Mucosa of descending colon (tissue), 3 donors: ENCODE measurements around the gene ZNF584. TPM values are rescaled to one million over a fixed set of nuclear protein-coding genes. Genes with fewer than 3 reads are reported as not detected.
"Not testable (repeated sequence)": the region's sequence is repeated elsewhere in the genome, so short reads cannot be mapped to it uniquely, and the experiment has no call there.

Experiments
- ATAC-seq: fragments of 200-7000 bp; cut with Tn5 transposase; one replicate; pipeline ENCODE4 v1.9.1; 2020; ENCODE audit warnings: mild to moderate bottlenecking, moderate library complexity
- DNase-seq, 3 donors: peaks; one replicate each; pipeline ENCODE4 v3.0.0-alpha.2; 2020
- H3K36me3 ChIP-seq: fragments of 200-600 bp; one replicate; pipeline ENCODE4 v1.8.0; 2021; ENCODE audit warnings: low read depth, mild to moderate bottlenecking
- H3K4me1 ChIP-seq: fragments of 200-600 bp; one replicate; pipeline ENCODE4 v1.8.0; 2021; ENCODE audit warnings: low read depth, mild to moderate bottlenecking
- H3K4me3 ChIP-seq: fragments of 200-600 bp; one replicate; pipeline ENCODE4 v1.8.0; 2021; ENCODE audit warnings: mild to moderate bottlenecking
- H3K9me3 ChIP-seq: fragments of 200-600 bp; one replicate; pipeline ENCODE4 v1.8.0; 2021; ENCODE audit warnings: mild to moderate bottlenecking
- CTCF ChIP-seq: fragments of 200-600 bp; IDR thresholded peaks from one replicate; pipeline ENCODE4 v1.8.0; 2022; ENCODE audit warnings: antibody characterized with exemption, mild to moderate bottlenecking
- intact Hi-C, 2 donors: fragments of 100-400 bp; cut with DNase I in 1 of 2; cut with micrococcal nuclease in 1 of 2; formaldehyde crosslinking; loops; one replicate each; pipeline versions ENCODE4 v1.11.0 to v1.11.1; 2022; cut with DNase I, micrococcal nuclease
- total RNA-seq, 3 donors: library from RNA; stranded (reverse); fragmentation: NEBNext Ultra II Directional in 2 of 3; extraction: Animal tissue kit (Norgen Biotek cat#: 25700) in 2 of 3; gene quantifications; one replicate each; pipeline versions ENCODE4 v1.2.1 to v1.2.4, GENCODE V29; 2021 to 2023
- donor health status: DM: no; HTN: no; CAD: no; lungs with moderate emphysema.
- donor health status: DM: no; HTN: no; CAD: no.
- donor health status: DM: no; HTN: yes; CAD: no.

ZNF584 gene
- total RNA-seq, 3 donors from 2014 or later = 5.4 to 15.0 (median 6.9) TPM

GRCh38 chr19:58367698-58368454, 40.6 kb upstream of the ZNF584 start:
- H3K4me1 ChIP-seq = no peaks in the 10 kb centered on the region
- H3K4me3 ChIP-seq = no peak overlapping the region
- DNase-seq = no peak
- TF ChIP-seq CTCF = no peak
- H3K9me3 ChIP-seq = no peaks in the 10 kb centered on the region
- intact Hi-C loops = no loop called here
- no peak for ATAC-seq
- H3K36me3 ChIP-seq = no peaks in the 10 kb centered on the region

- H3K4me1 ChIP-seq = no peaks in the 10 kb centered on the region
- ATAC-seq (no peak), DNase-seq (no peak)
- intact Hi-C loops = no loop called here
- H3K9me3 ChIP-seq = no peaks in the 10 kb centered on the region
- no peak for TF ChIP-seq CTCF
- no peak overlapping the region for H3K4me3 ChIP-seq
- H3K36me3 ChIP-seq = no peaks in the 10 kb centered on the region
These were observed 39.7 kb upstream of the ZNF584 start for GRCh38 chr19:58368561-58369360.

GRCh38 chr19:58372311-58373133, 35.9 kb upstream of the ZNF584 start:
- DNase-seq (no peak), ATAC-seq (no peak)
- Histone ChIP-seq H3K36me3 (no peaks in the 10 kb centered on the region), H3K4me3 (no peak overlapping the region), H3K4me1 (no peaks in the 10 kb centered on the region), H3K9me3 (no peaks in the 10 kb centered on the region)
- intact Hi-C loops = no loop called here
- TF ChIP-seq CTCF = no peak

- no peak for ATAC-seq
- H3K36me3 ChIP-seq = no peaks in the 10 kb centered on the region
- DNase-seq = no peak
- H3K9me3 ChIP-seq = no peaks in the 10 kb centered on the region
- no peak for TF ChIP-seq CTCF
- no peak overlapping the region for H3K4me3 ChIP-seq
- no peaks in the 10 kb centered on the region for H3K4me1 ChIP-seq
- intact Hi-C loops = no loop called here
These were observed 34.2 kb upstream of the ZNF584 start for GRCh38 chr19:58374200-58374599.

GRCh38 chr19:58376724-58377123, 31.7 kb upstream of the ZNF584 start:
- ATAC-seq, H3K9me3 ChIP-seq, H3K36me3 ChIP-seq, intact Hi-C loops, DNase-seq, H3K4me3 ChIP-seq: not testable (repeated sequence)
- peaks cover 11% of the 10 kb centered on the region for H3K4me1 ChIP-seq
